WTC11 (cell line): ENCODE results near the gene SUPT16H. TPM values are rescaled to one million over a fixed set of nuclear protein-coding genes. Genes with fewer than 3 reads are reported as not detected.
A peak's percentile ranks its signal among the peaks of the same experiment; 100 is the strongest.

Experiments used
- ATAC-seq: fragments of 200-7000 bp; cut with Tn5 transposase; 2 replicates; pipeline ENCODE4 v1.10.0; 2021; ENCODE audit warnings: mild to moderate bottlenecking, moderate library complexity
- Bru-seq: library from RNA; stranded (reverse); fragments of 400-500 nt; gene quantifications from one replicate; lab custom pipeline; 2021; lab: Mats Ljungman, UMichigan
- CTCF ChIA-PET: fragments of 300-600 bp; sonication (Branson Sonifier 250); formaldehyde crosslinking; loops from one replicate; lab custom pipeline; 2021; ENCODE audit warnings: antibody characterized with exemption; lab: Charles Lee
- POLR2A ChIA-PET: fragments of 350-600 bp; sonication (Branson Sonifier 250); formaldehyde crosslinking; loops from one replicate; lab custom pipeline; 2021; ENCODE audit warnings: antibody characterized with exemption; lab: Charles Lee
- DNase-seq: peaks from one replicate; pipeline ENCODE4 v3.0.0; 2021; ENCODE audit warnings: low spot score
- H3K27ac Mint-ChIP-seq: 2 replicates; pipeline ENCODE4 v1.8.0; 2021; ENCODE audit warnings: mixed read lengths
- H3K27me3 Mint-ChIP-seq: 2 replicates; pipeline ENCODE4 v1.8.0; 2021; ENCODE audit warnings: low read depth, mild to moderate bottlenecking, moderate library complexity, mixed read lengths
- H3K36me3 Mint-ChIP-seq: 2 replicates; pipeline ENCODE4 v1.8.0; 2021; ENCODE audit warnings: mixed read lengths
- H3K4me1 Mint-ChIP-seq: 2 replicates; pipeline ENCODE4 v1.8.0; 2022; ENCODE audit warnings: mixed read lengths
- H3K4me3 Mint-ChIP-seq: 2 replicates; pipeline ENCODE4 v1.8.0; 2021; ENCODE audit warnings: mild to moderate bottlenecking, moderate library complexity, mixed read lengths
- H3K9me3 Mint-ChIP-seq: 2 replicates; pipeline ENCODE4 v1.8.0; 2021; ENCODE audit warnings: mixed read lengths
- FOXK1 ChIP-seq: sonication (generic); formaldehyde crosslinking; IDR thresholded peaks from 2 replicates; pipeline ENCODE4 v1.8.0; 2022; ENCODE audit warnings: mild to moderate bottlenecking, moderate library complexity, missing genetic modification reagents
- FOXP1 ChIP-seq: sonication (generic); formaldehyde crosslinking; IDR thresholded peaks from 2 replicates; pipeline ENCODE4 v1.8.0; 2022; ENCODE audit warnings: missing genetic modification reagents, mild to moderate bottlenecking, moderate library complexity, borderline replicate concordance
- GABPB1 ChIP-seq: sonication (generic); formaldehyde crosslinking; IDR thresholded peaks from 2 replicates; pipeline ENCODE4 v1.8.1; 2023; ENCODE audit warnings: mild to moderate bottlenecking, missing genetic modification reagents
- IRF2 ChIP-seq: sonication (generic); formaldehyde crosslinking; IDR thresholded peaks from 2 replicates; pipeline ENCODE4 v1.8.0; 2022; ENCODE audit warnings: low read depth, missing genetic modification reagents, borderline replicate concordance
- JUN ChIP-seq: sonication (generic); formaldehyde crosslinking; IDR thresholded peaks from 2 replicates; pipeline ENCODE4 v1.8.0; 2023; ENCODE audit warnings: mild to moderate bottlenecking, missing genetic modification reagents
- MXD4 ChIP-seq: fragments of 250-450 bp; sonication (Bioruptor Pico); IDR thresholded peaks from 2 replicates; pipeline ENCODE4 v1.8.0; 2021; ENCODE audit warnings: mild to moderate bottlenecking, moderate library complexity, borderline replicate concordance
- MYBL2 ChIP-seq: sonication (generic); formaldehyde crosslinking; IDR thresholded peaks from 2 replicates; pipeline ENCODE4 v1.8.1; 2023; ENCODE audit warnings: mild to moderate bottlenecking, moderate library complexity, missing genetic modification reagents
- NFYB ChIP-seq: sonication (generic); formaldehyde crosslinking; conservative IDR thresholded peaks from 2 replicates; pipeline ENCODE4 v1.8.0; 2022; ENCODE audit warnings: low read depth, missing genetic modification reagents
- PRRX2 ChIP-seq: fragments of 250-450 bp; sonication (Bioruptor Pico); IDR thresholded peaks from 2 replicates; pipeline ENCODE4 v1.8.0; 2021; ENCODE audit warnings: mild to moderate bottlenecking
- RELA ChIP-seq: sonication (generic); formaldehyde crosslinking; IDR thresholded peaks from 2 replicates; pipeline ENCODE4 v1.8.1; 2022; ENCODE audit warnings: missing genetic modification reagents, mild to moderate bottlenecking, borderline replicate concordance
- SMAD4 ChIP-seq: sonication (generic); formaldehyde crosslinking; IDR thresholded peaks from 2 replicates; pipeline ENCODE4 v1.8.0; 2022; ENCODE audit warnings: mild to moderate bottlenecking, missing genetic modification reagents
- TP53 ChIP-seq: sonication (generic); formaldehyde crosslinking; IDR thresholded peaks from 2 replicates; pipeline ENCODE4 v1.8.1; 2023; ENCODE audit warnings: mild to moderate bottlenecking, missing genetic modification reagents
- ZNF232 ChIP-seq: sonication (generic); formaldehyde crosslinking; IDR thresholded peaks from 2 replicates; pipeline ENCODE4 v1.8.0; 2022; ENCODE audit warnings: mild to moderate bottlenecking, missing genetic modification reagents
- long read RNA-seq, 3 experiments: library from RNA in 1 of 3; library from capped mRNA in 1 of 3; library from polyadenylated mRNA in 1 of 3; unstranded in 2 of 3; stranded (forward) in 1 of 3; transcript quantifications; one replicate each; pipeline ENCODE4 v2.0.0, GENCODE V29; 2021
- total RNA-seq: library from RNA; stranded (reverse); gene quantifications from 3 replicates; pipeline ENCODE4 v1.2.3, GENCODE V29; 2021
- TF ChIP-seq, protein P1 (sequence below): fragments of 250-450 bp; sonication (Bioruptor Pico); conservative IDR thresholded peaks from 2 replicates; pipeline ENCODE4 v1.9.0; 2021; ENCODE audit warnings: mild to moderate bottlenecking
- TF ChIP-seq, protein P2 (sequence below): sonication (generic); formaldehyde crosslinking; IDR thresholded peaks from 2 replicates; pipeline ENCODE4 v1.8.0; 2022; ENCODE audit warnings: mild to moderate bottlenecking, missing genetic modification reagents
- TF ChIP-seq, protein P3 (sequence below): sonication (generic); formaldehyde crosslinking; IDR thresholded peaks from 2 replicates; pipeline ENCODE4 v1.8.1; 2023; ENCODE audit warnings: mild to moderate bottlenecking, missing genetic modification reagents, borderline replicate concordance
- TF ChIP-seq, protein P4 (sequence below): sonication (generic); formaldehyde crosslinking; IDR thresholded peaks from 2 replicates; pipeline ENCODE4 v1.8.1; 2022; ENCODE audit warnings: mild to moderate bottlenecking, missing genetic modification reagents, moderate library complexity, borderline replicate concordance
- TF ChIP-seq, protein P5 (sequence below): sonication (generic); formaldehyde crosslinking; conservative IDR thresholded peaks from 2 replicates; pipeline ENCODE4 v1.8.1; 2022; ENCODE audit warnings: mild to moderate bottlenecking, missing genetic modification reagents
- TF ChIP-seq, protein P6 (sequence below): sonication (generic); formaldehyde crosslinking; IDR thresholded peaks from 2 replicates; pipeline ENCODE4 v1.8.1; 2023; ENCODE audit warnings: mild to moderate bottlenecking, missing genetic modification reagents, moderate library complexity
- TF ChIP-seq, protein P7 (sequence below): sonication (generic); formaldehyde crosslinking; IDR thresholded peaks from 2 replicates; pipeline ENCODE4 v1.8.0; 2022; ENCODE audit warnings: mild to moderate bottlenecking, missing genetic modification reagents
- TF ChIP-seq, protein P8 (sequence below): sonication (generic); formaldehyde crosslinking; IDR thresholded peaks from 2 replicates; pipeline ENCODE4 v1.8.0; 2023; ENCODE audit warnings: mild to moderate bottlenecking, missing genetic modification reagents

The SUPT16H gene
- total RNA-seq (153 to 178 TPM (median 157 TPM) in 3 replicates), Bru-seq, nascent RNA (percentile 96 among the genes with signal in this experiment)
- long read RNA-seq, experiment 1, full-length matches to known transcripts, result 1,353 of 1,684 reads
- long read RNA-seq, experiment 1, partial matches to known transcripts, result 207 of 1,684 reads
- long read RNA-seq, experiment 1, other reads (novel, unspliced or antisense), result 124 of 1,684 reads
- long read RNA-seq, experiment 2, full-length matches to known transcripts, result 50 of 235 reads
- long read RNA-seq, experiment 2, partial matches to known transcripts, result 114 of 235 reads
- long read RNA-seq, experiment 2, other reads (novel, unspliced or antisense), result 71 of 235 reads
- long read RNA-seq, experiment 3, full-length matches to known transcripts, result 28 of 82 reads
- long read RNA-seq, experiment 3, partial matches to known transcripts, result 44 of 82 reads
- long read RNA-seq, experiment 3, other reads (novel, unspliced or antisense), result 10 of 82 reads

DNA sequence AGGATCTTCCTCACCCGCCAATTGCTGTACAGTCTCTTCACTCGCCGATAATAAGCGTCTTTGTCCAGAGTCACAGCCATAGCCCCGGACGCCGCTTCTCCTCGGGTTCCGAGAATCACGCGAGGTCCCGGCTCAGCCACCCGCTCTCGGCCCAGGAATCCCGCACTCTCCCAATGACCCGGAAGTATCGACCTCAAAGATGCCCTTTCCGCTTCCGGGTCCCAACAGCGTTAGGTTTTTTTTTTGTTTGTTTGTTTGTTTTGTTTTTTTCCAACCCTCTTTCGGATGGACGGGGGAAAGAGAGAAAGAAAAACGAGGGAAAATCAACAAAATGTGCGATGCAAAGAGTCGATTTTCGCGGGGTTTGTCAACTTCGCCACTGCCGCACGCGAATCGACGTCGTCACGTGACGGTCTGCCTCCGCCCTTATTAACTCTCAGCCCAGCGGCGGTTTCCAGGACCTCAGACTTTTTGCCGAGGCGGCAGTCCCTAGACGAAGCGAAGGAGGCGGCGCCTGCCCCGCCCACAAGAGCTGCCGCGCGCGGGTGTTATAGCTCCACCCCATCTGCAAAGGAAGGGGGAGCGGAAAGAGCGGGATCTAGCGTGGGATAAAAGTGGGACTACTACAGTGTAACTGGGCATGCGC lies at the start of gene SUPT16H:
SUPT16H (minus strand) TSS at position 172 of the 646 bp plus-strand sequence; CDS start at position 80, 92 bp downstream.
- peak; percentile 96 for ATAC-seq
- H3K9me3 Mint-ChIP-seq, result no peaks in the 10 kb centered on the region
- POLR2A ChIA-PET, result interaction anchor here (0.8 to 1.2 kb wide), 6 partner anchors 10 to 290 kb away, joined by 3 to 5 read pairs (median 4); partner anchors contain the start of gene CHD8
- peak; percentile 96 for DNase-seq
- peaks cover 18% of the 10 kb centered on the region for H3K4me1 Mint-ChIP-seq
- peak within 1 kb of the TSS; percentile 100 for H3K27ac Mint-ChIP-seq
- peaks cover 28% of the 10 kb centered on the region for H3K36me3 Mint-ChIP-seq
- H3K27me3 Mint-ChIP-seq, result no peaks in the 10 kb centered on the region
- peak within 1 kb of the TSS; percentile 100 for H3K4me3 Mint-ChIP-seq
- CTCF ChIA-PET, result interaction anchor here (0.6 to 1.1 kb wide), 6 partner anchors 72 to 339 kb away, joined by 3 to 8 read pairs (median 4); partner anchors contain the start of gene CHD8
- TF ChIP-seq PRRX2, result peak; percentile 24; the same call in 1 of the 2 replicates
- peak; percentile 71; the same call in 1 of the 2 replicates for TF ChIP-seq GABPB1 (CRISPR knock-in tag)
- no peak for TF ChIP-seq ZNF232 (CRISPR knock-in tag)
- TF ChIP-seq, protein P1, sequence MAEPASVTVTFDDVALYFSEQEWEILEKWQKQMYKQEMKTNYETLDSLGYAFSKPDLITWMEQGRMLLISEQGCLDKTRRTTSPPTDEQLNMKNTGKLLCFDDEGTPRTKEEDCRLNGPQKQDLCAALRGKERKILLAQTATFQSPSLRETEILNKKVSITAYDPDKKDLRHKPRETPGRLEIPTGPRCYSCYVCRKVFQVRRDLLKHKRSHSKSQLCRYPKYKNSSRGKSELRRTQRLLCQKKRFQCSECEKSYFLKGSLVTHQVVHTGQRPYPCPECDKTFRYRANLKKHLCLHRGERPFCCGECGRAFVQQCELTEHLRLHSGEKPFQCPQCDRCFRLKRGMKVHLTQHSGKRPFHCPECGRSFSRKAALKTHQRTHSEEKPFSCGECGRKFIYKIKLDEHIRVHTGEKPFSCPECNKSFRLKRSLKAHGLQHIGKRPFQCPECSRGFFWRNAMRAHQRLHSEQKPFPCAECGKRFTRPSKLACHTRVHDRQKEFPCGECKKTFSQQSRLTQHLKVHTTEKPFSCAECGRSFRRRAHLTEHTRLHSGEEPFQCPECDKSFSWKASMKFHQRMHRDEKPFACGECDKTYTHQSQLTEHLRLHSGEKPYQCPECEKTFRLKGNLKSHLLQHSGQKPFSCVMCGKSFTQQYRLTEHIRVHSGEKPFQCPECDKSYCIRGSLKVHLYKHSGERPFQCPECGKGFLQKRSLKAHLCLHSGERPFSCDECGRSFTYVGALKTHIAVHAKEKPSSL (CRISPR knock-in tag), result no peak
- TF ChIP-seq, protein P2, sequence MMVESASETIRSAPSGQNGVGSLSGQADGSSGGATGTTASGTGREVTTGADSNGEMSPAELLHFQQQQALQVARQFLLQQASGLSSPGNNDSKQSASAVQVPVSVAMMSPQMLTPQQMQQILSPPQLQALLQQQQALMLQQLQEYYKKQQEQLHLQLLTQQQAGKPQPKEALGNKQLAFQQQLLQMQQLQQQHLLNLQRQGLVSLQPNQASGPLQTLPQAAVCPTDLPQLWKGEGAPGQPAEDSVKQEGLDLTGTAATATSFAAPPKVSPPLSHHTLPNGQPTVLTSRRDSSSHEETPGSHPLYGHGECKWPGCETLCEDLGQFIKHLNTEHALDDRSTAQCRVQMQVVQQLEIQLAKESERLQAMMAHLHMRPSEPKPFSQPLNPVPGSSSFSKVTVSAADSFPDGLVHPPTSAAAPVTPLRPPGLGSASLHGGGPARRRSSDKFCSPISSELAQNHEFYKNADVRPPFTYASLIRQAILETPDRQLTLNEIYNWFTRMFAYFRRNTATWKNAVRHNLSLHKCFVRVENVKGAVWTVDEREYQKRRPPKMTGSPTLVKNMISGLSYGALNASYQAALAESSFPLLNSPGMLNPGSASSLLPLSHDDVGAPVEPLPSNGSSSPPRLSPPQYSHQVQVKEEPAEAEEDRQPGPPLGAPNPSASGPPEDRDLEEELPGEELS, result 0 out of 2 replicates have a peak, but pooled peaks have one; percentile 38
- TF ChIP-seq NFYB, result no peak
- TF ChIP-seq, protein P3, sequence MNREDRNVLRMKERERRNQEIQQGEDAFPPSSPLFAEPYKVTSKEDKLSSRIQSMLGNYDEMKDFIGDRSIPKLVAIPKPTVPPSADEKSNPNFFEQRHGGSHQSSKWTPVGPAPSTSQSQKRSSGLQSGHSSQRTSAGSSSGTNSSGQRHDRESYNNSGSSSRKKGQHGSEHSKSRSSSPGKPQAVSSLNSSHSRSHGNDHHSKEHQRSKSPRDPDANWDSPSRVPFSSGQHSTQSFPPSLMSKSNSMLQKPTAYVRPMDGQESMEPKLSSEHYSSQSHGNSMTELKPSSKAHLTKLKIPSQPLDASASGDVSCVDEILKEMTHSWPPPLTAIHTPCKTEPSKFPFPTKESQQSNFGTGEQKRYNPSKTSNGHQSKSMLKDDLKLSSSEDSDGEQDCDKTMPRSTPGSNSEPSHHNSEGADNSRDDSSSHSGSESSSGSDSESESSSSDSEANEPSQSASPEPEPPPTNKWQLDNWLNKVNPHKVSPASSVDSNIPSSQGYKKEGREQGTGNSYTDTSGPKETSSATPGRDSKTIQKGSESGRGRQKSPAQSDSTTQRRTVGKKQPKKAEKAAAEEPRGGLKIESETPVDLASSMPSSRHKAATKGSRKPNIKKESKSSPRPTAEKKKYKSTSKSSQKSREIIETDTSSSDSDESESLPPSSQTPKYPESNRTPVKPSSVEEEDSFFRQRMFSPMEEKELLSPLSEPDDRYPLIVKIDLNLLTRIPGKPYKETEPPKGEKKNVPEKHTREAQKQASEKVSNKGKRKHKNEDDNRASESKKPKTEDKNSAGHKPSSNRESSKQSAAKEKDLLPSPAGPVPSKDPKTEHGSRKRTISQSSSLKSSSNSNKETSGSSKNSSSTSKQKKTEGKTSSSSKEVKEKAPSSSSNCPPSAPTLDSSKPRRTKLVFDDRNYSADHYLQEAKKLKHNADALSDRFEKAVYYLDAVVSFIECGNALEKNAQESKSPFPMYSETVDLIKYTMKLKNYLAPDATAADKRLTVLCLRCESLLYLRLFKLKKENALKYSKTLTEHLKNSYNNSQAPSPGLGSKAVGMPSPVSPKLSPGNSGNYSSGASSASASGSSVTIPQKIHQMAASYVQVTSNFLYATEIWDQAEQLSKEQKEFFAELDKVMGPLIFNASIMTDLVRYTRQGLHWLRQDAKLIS (CRISPR knock-in tag), result 0 out of 2 replicates have a peak, but pooled peaks have one; percentile 33
- no peak for TF ChIP-seq IRF2 (CRISPR knock-in tag)
- peak; percentile 70 for TF ChIP-seq FOXK1 (CRISPR knock-in tag)
- TF ChIP-seq RELA (CRISPR knock-in tag), result no peak
- TF ChIP-seq, protein P4, sequence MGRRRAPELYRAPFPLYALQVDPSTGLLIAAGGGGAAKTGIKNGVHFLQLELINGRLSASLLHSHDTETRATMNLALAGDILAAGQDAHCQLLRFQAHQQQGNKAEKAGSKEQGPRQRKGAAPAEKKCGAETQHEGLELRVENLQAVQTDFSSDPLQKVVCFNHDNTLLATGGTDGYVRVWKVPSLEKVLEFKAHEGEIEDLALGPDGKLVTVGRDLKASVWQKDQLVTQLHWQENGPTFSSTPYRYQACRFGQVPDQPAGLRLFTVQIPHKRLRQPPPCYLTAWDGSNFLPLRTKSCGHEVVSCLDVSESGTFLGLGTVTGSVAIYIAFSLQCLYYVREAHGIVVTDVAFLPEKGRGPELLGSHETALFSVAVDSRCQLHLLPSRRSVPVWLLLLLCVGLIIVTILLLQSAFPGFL (CRISPR knock-in tag), result no peak; the same call in 1 of the 2 replicates
- TF ChIP-seq JUN, result no peak
- TF ChIP-seq, protein P5, sequence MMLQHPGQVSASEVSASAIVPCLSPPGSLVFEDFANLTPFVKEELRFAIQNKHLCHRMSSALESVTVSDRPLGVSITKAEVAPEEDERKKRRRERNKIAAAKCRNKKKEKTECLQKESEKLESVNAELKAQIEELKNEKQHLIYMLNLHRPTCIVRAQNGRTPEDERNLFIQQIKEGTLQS (CRISPR knock-in tag), result no peak
- TF ChIP-seq, protein P6, sequence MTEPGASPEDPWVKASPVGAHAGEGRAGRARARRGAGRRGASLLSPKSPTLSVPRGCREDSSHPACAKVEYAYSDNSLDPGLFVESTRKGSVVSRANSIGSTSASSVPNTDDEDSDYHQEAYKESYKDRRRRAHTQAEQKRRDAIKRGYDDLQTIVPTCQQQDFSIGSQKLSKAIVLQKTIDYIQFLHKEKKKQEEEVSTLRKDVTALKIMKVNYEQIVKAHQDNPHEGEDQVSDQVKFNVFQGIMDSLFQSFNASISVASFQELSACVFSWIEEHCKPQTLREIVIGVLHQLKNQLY (CRISPR knock-in tag), result no peak
- no peak for TF ChIP-seq SMAD4
- TF ChIP-seq TP53 (CRISPR knock-in tag), result no peak
- TF ChIP-seq, protein P7, sequence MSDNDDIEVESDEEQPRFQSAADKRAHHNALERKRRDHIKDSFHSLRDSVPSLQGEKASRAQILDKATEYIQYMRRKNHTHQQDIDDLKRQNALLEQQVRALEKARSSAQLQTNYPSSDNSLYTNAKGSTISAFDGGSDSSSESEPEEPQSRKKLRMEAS (CRISPR knock-in tag), result peak; percentile 72
- TF ChIP-seq, protein P8, sequence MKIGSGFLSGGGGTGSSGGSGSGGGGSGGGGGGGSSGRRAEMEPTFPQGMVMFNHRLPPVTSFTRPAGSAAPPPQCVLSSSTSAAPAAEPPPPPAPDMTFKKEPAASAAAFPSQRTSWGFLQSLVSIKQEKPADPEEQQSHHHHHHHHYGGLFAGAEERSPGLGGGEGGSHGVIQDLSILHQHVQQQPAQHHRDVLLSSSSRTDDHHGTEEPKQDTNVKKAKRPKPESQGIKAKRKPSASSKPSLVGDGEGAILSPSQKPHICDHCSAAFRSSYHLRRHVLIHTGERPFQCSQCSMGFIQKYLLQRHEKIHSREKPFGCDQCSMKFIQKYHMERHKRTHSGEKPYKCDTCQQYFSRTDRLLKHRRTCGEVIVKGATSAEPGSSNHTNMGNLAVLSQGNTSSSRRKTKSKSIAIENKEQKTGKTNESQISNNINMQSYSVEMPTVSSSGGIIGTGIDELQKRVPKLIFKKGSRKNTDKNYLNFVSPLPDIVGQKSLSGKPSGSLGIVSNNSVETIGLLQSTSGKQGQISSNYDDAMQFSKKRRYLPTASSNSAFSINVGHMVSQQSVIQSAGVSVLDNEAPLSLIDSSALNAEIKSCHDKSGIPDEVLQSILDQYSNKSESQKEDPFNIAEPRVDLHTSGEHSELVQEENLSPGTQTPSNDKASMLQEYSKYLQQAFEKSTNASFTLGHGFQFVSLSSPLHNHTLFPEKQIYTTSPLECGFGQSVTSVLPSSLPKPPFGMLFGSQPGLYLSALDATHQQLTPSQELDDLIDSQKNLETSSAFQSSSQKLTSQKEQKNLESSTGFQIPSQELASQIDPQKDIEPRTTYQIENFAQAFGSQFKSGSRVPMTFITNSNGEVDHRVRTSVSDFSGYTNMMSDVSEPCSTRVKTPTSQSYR (CRISPR knock-in tag), result no peak
- TF ChIP-seq MYBL2, result 0 out of 2 replicates have a peak, but pooled peaks have one; percentile 42
- no peak for TF ChIP-seq MXD4
- peak; percentile 56; the same call in 1 of the 2 replicates for TF ChIP-seq FOXP1 (CRISPR knock-in tag)
